SJCRH30 (cell line): Measurements from ENCODE around the gene WDFY2. TPM values are rescaled to one million over a fixed set of nuclear protein-coding genes. Genes with fewer than 3 reads are reported as not detected.
A peak's percentile ranks its signal among the peaks of the same experiment; 100 is the strongest.
"Not testable (repeated sequence)": the region's sequence is repeated elsewhere in the genome, so short reads cannot be mapped to it uniquely, and the experiment has no call there.

ENCODE experiments used
- DNase-seq, 2 experiments: peaks; one replicate each; pipeline ENCODE4 v3.0.0-alpha.2; 2015 to 2020
- H3K27ac ChIP-seq: fragments of 250-450 bp; sonication (Bioruptor Pico); 2 replicates; pipeline ENCODE4 v1.5.1; 2020; ENCODE audit warnings: mild to moderate bottlenecking, moderate library complexity
- H3K27me3 ChIP-seq: fragments of 250-450 bp; sonication (Bioruptor Pico); 2 replicates; pipeline ENCODE4 v1.5.1; 2020; ENCODE audit warnings: mild to moderate bottlenecking, moderate library complexity
- H3K36me3 ChIP-seq: fragments of 250-450 bp; sonication (Bioruptor Pico); 2 replicates; pipeline ENCODE4 v1.5.1; 2020; ENCODE audit warnings: mild to moderate bottlenecking, moderate library complexity
- H3K4me1 ChIP-seq: fragments of 250-450 bp; sonication (Bioruptor Pico); 2 replicates; pipeline ENCODE4 v1.5.1; 2020; ENCODE audit warnings: mild to moderate bottlenecking, moderate library complexity
- H3K4me3 ChIP-seq: fragments of 250-450 bp; sonication (Bioruptor Pico); 2 replicates; pipeline ENCODE4 v1.5.1; 2020; ENCODE audit warnings: mild to moderate bottlenecking, moderate library complexity
- H3K9me3 ChIP-seq: fragments of 250-450 bp; sonication (Bioruptor Pico); replicated peaks from 2 replicates; pipeline ENCODE4 v1.5.1; 2020; ENCODE audit warnings: mild to moderate bottlenecking, moderate library complexity
- total RNA-seq: library from RNA; depleted of rRNA; stranded (reverse); fragments of >200 nt; shearing (Covaris generic); gene quantifications from 2 replicates; pipeline ENCODE4 v1.2.3, GENCODE V29; 2014

The WDFY2 gene
- total RNA-seq, 1 experiment from 2014 or later = 13.2 TPM

DNA sequence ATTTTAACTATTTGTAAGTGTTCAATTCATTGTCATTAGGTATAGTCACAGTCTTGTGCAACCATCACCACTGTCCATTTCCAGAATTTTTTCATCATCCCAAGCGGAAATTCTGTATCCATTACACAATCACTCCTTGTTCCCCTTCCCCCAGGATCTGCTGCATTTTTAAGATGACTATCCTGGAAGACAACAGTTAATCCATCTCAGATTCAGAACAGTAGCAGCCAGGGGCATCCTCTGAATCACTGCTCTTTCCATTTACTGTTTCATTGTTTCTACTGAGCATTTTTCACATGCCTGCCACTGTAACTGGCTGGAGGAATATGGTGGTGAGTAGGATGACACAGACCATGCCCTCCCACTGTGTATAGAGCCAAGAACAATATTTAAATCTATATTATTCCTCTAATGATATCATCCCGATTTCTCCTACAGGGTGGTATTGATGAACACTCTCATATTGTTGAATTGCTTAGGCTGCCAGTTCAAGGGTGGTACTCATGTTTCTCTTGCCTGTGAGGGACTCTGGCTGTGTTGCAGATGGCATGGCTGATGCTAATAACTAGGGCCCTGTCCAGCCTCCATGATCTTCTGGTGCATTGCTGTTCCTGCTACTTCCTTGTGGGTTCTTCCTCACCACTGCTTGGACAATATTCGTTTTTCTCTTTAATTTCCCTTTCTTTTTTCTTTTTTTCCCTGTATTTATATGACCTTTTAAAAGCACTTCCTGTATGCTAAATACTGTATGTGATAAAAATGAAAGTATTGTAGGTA lies 59.0 kb downstream of the WDFY2 start:
- no peaks in the 10 kb centered on the region for H3K9me3 ChIP-seq

DNA sequence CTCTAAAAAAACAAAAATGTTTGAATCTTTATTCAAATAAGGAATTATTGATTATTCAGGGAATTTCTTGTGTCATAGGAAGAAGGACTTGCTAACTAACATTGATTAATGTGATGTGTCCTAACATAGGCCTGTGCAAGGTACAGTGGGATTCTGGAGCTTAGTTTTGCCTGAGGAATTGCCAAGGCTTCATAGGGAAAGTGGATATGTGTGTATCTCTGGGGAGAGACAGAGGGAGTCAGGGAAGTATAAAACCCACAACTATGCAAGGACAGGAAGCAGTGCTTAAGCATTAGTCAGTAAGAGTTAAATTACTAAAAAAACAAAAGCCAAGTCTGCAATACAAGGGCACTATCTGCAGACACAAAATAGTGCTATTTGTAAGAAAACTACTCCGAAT lies 59.6 kb downstream of the WDFY2 start:
- peak; percentile 55 to 87 for DNase-seq
- peak overlapping the region; percentile 56 for H3K27ac ChIP-seq
- H3K4me1 ChIP-seq = peaks cover 49% of the 10 kb centered on the region

More for the DNA sequence above, 59.0 kb downstream of the WDFY2 start:
- Histone ChIP-seq H3K36me3 (no peaks in the 10 kb centered on the region), H3K27me3 (no peaks in the 10 kb centered on the region), H3K27ac (peak overlapping the region; percentile 56), H3K4me1 (peaks cover 53% of the 10 kb centered on the region), H3K4me3 (no peak overlapping the region)
- peak; percentile 16 to 42 for DNase-seq

DNA sequence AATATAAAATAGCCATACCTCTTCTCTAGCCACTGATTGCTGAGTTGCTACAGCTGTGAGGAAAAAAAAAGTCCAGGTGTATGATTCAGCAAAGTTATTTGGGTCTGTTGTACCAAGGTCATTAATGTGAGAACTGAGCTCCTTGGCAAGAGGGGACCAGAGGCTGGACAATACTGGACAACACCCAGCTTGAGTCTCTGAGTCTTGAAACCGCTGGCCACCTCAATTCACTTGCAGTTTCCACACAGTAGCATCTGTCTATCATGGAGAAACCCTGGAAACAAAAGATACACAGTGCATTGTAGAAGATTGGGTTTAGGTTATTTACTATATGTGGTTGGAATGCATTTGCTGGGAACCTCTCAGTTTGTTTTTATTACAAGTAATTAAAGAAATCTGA lies 60.4 kb downstream of the WDFY2 start:
- H3K9me3 ChIP-seq = no peaks in the 10 kb centered on the region
- peak overlapping the region; percentile 56 for H3K27ac ChIP-seq
- no peaks in the 10 kb centered on the region for H3K36me3 ChIP-seq
- H3K27me3 ChIP-seq = no peaks in the 10 kb centered on the region
- peak; percentile 21 to 57 for DNase-seq
- no peak overlapping the region for H3K4me3 ChIP-seq
- H3K4me1 ChIP-seq = peaks cover 41% of the 10 kb centered on the region

More for the DNA sequence above, 59.6 kb downstream of the WDFY2 start:
- H3K4me3 ChIP-seq = no peak overlapping the region; the same call in 1 of the 2 replicates
- H3K27me3 ChIP-seq = no peaks in the 10 kb centered on the region
- H3K9me3 ChIP-seq = no peaks in the 10 kb centered on the region
- no peaks in the 10 kb centered on the region for H3K36me3 ChIP-seq

DNA sequence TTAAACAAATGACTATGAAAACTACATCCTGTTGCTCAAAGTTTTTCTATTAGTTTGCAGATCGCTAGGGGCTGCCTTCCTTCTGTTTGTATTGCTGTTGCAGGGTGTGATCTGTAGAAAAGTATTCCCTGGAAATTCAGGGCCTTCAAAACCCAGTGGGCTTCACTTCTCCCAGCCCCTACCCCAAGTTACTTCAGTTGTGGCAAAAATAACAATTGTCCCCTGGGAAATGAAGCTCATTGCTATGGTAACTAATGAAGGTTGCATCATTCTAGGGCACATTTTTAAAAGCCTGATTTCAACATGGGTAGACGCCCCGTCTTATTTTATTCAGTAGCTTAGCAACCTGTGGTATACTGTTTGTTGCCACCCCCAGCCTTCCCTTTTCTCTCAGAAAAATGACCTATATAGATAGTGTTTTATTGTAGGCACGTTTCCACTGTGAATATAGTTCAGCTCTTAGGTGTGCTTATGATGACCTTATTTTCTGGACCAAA lies 60.9 kb downstream of the WDFY2 start:
- Histone ChIP-seq H3K27ac (peak overlapping the region; percentile 56; the same call in 1 of the 2 replicates), H3K4me1 (peaks cover 36% of the 10 kb centered on the region), H3K36me3 (no peaks in the 10 kb centered on the region), H3K9me3 (no peaks in the 10 kb centered on the region), H3K27me3 (no peaks in the 10 kb centered on the region), H3K4me3 (no peak overlapping the region)
- no peak for DNase-seq

DNA sequence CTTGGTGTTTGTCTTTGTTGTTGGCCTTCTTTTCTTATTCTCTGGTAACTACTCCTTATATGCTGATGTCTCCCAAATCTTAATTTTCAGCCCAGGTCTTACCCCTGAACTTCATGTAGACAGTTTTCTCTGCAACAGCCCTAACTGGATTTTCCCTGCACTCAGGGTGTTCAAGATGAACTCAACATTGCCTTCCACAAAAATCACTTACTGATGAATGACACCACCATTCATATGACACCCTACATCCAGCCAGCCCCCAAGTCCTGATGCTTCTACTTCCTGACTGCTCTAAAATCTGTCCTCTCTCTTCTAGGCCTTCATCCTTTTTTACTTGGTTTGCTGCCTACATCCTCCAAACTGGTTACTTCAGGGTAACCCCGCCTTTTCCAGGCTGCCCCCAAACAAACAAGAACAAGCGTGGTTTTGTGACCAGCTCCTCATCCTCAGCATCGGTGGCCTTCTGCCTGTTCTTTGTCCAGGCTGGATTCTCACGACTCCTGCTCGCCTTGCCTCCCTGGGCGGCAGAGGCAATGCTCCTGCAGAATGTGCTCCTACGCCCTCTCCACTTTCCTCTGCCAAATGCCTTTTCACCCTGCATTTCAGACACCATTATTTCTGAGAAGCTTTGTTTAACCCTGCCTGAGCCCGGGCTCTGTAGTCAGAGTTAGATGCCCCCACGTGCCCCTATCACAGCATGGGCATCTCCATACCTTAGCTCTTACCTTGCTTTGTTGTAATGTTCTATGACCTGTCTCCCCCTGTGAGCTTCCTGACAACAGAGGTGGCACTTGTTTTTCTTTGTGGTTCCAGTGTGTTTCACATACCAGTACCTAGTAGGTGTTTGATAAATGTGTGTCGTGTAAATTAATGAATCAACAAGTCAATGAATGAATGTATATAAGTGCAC lies 61.8 kb downstream of the WDFY2 start:
- H3K27me3 ChIP-seq = no peaks in the 10 kb centered on the region
- no peak overlapping the region for H3K27ac ChIP-seq

DNA sequence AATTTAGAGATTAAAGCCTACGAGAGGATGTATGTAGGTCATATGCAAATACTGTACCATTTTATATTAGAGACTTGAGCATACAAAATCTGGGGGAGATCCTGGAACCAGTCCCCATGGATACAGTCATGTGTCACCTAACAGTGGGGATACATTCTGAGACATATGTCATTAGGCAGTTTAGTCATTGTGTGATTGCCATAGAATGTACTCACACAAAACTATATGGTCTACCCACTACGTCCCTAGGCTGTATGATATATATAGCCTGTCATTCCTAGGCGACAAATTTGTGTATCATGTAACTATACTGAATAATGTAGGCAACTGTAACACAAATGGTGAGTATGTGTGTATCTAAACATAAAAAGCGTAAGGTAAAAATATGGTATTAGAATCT lies 62.8 kb downstream of the WDFY2 start:
- Histone ChIP-seq H3K4me3 (no peak overlapping the region), H3K9me3 (no peaks in the 10 kb centered on the region), H3K36me3 (no peaks in the 10 kb centered on the region), H3K27me3 (no peaks in the 10 kb centered on the region), H3K4me1 (peaks cover 34% of the 10 kb centered on the region), H3K27ac (no peak overlapping the region)
- DNase-seq = no peak

More for the DNA sequence above, 61.8 kb downstream of the WDFY2 start:
- Histone ChIP-seq H3K4me3 (no peak overlapping the region), H3K4me1 (peaks cover 34% of the 10 kb centered on the region), H3K36me3 (no peaks in the 10 kb centered on the region), H3K9me3 (no peaks in the 10 kb centered on the region)
- no peak for DNase-seq

DNA sequence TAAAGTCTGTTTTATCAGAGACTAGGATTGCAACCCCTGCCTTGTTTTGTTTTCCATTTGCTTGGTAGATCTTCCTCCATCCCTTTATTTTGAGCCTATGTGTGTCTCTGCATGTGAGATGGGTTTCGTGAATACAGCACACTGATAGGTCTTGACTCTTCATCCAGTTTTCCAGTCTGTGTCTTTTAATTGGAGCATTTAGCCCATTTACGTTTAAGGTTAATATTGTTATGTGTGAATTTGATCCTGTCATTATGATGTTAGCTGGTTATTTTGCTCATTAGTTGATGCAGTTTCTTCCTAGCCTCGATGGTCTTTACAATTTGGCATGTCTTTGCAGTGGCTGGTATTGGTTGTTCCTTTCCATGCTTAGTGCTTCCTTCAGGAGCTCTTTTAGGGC lies 67.9 kb downstream of the WDFY2 start:
- not testable (repeated sequence) for H3K36me3 ChIP-seq, H3K27ac ChIP-seq, H3K9me3 ChIP-seq, DNase-seq, H3K4me3 ChIP-seq, H3K4me1 ChIP-seq, H3K27me3 ChIP-seq

DNA sequence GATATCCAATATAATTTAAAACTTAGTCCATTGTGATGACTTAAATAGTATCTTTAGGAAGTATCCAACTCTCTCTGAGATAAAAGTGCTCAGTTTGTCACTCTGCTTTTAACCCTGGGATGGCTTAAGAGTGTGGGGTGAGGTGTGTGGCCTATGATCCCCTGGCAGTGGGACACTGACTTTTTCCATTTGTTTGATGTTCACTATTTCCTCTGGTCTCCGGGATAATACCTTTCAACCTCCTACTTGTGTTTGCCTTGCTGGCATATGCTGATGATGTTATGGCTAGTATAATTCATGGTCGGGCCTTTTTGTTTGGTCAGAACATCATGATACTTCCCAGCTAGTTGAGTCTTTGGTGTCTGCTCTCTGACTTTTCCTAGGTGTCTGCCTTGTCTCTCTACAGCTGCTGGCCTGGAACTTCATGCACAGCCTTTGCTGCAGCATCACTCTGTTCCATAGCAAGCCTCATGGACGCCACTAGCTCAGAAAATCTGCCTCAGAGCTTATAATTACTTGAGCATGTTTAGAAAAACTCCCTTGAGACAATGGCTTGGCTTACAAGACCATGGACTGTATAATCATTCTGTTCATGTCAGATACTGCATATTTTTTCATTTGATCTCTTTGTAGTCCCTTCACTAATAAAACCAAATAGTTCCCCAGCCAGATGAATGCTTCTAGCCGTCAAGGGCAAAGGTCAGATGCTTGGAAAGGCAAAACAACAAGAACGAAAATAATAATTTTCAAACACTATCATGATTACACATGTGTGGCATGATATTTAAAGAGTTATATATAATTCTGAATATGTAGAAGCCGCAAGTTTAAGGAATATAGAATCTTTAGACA lies 75.2 kb downstream of the WDFY2 start:
- Histone ChIP-seq H3K4me3 (no peak overlapping the region), H3K36me3 (peaks cover 6% of the 10 kb centered on the region; the same call in 1 of the 2 replicates), H3K27ac (no peak overlapping the region), H3K4me1 (no peaks in the 10 kb centered on the region), H3K27me3 (no peaks in the 10 kb centered on the region), H3K9me3 (no peaks in the 10 kb centered on the region; the same call in 1 of the 2 replicates)
- no peak for DNase-seq

DNA sequence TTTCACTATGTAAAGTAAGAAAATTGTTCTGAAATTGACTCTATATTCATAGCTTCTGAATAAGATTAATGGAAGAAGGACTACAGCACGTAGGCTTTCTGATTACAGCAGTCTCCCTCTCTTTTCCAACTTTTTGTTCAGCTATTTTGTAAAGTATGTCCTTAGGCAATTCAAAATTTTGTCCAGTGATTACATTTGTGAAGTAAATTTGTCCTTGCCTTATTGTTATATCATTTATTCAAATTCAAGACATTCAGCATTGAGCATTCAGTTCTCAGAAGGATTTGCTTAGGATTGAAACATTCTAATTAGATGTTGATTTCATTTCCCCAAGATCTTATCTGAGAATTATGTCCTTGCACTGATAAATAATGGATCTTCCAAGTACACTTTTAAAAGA lies 76.6 kb downstream of the WDFY2 start:
- peaks cover 6% of the 10 kb centered on the region; the same call in 1 of the 2 replicates for H3K36me3 ChIP-seq
- H3K27ac ChIP-seq = no peak overlapping the region
- no peak overlapping the region for H3K4me3 ChIP-seq
- no peaks in the 10 kb centered on the region for H3K27me3 ChIP-seq
- no peaks in the 10 kb centered on the region; the same call in 1 of the 2 replicates for H3K9me3 ChIP-seq
- no peak for DNase-seq
- H3K4me1 ChIP-seq = no peaks in the 10 kb centered on the region

DNA sequence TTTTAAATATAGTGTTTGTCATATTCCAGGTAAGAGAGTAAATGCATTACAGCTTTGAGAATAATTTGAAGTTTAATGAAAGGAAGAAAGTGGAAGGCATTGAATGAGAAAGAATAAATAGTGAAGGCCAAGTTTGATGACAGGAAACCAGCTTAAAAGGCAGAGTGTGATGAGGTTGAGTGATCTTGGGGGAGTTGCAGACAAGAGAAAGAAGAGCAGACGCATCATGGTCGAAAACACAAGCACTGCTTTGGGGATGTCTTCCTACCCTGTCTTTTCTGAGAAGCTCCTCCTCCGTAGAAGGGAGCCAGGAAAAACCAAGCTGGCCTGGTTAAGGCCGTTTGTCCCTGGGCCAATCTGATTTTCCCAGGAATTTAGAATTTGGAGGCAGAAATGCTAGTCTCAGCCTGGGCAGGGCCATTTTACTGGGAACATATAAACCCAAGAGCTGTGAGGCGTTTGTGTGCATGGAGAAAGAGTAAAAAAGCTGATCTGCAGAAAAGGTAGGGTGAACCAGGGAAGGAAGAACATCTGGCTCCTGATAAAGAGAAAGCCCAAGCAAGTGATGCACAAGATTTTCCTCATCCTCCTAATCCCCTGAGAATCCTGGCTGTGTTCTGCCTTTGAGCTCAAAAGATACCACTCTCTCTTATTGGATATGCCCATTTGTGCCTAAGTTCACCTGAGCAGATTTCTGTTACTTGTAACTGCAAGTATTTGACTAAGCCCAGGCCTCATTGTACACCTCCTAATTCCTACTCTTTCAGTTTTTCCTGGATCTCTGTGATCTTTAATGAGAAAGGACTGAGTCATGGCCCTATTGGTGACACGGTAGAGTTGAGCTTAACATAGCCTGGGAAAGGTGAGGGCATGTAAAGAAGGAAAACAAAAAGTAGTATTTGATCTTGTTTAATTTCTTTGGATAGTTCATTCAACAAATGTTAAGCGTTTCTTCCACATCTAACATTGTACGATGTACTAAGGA lies 80.0 kb downstream of the WDFY2 start:
- H3K27me3 ChIP-seq = no peaks in the 10 kb centered on the region
- H3K4me3 ChIP-seq = no peak overlapping the region
- H3K27ac ChIP-seq = no peak overlapping the region
- H3K4me1 ChIP-seq = peaks cover 7% of the 10 kb centered on the region; the same call in 1 of the 2 replicates
- no peaks in the 10 kb centered on the region for H3K9me3 ChIP-seq
- no peak for DNase-seq
- H3K36me3 ChIP-seq = peaks cover 6% of the 10 kb centered on the region; the same call in 1 of the 2 replicates

DNA sequence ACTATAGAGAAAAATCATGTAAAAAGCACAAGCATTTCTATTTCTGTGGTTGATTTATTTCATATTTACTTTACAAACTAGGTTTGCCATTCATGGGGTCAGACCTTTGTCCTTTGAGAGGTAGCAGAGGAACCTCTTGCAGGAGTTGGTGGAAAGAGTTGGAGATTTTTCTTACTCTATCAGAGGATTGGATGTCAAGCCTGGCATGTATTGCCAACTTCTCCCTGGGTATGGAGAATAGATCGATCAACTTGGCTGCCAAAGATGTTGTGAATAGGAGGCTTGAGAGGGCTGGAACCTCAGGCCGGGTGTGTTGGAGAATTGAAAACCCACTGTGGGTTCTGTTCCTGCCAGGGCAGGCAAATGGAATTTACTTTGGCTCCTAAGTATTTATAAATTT lies 81.2 kb downstream of the WDFY2 start:
- DNase-seq = no peak
- Histone ChIP-seq H3K36me3 (peaks cover 6% of the 10 kb centered on the region; the same call in 1 of the 2 replicates), H3K9me3 (no peaks in the 10 kb centered on the region), H3K27ac (no peak overlapping the region), H3K4me1 (peaks cover 7% of the 10 kb centered on the region; the same call in 1 of the 2 replicates), H3K27me3 (no peaks in the 10 kb centered on the region), H3K4me3 (no peak overlapping the region)

DNA sequence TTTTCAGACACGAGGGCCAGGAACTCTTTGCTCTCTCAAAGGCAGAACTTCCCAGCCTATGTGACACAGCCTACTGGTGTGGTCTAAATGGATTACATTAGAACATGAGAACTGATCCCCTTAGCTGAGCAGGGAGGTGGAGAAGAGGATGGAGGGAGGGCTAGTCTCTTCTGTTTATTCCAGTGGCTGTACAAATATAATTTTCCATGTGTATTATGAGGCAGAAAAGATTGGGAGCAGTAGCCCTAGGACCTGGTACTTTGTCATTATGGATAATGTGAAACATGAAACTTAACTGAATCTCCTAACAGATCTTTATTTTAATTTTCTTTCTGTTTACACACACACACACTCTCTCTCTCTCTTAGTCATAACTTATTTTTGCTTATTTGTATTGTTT lies 82.1 kb downstream of the WDFY2 start:
- Histone ChIP-seq H3K27ac (no peak overlapping the region), H3K4me1 (peaks cover 7% of the 10 kb centered on the region; the same call in 1 of the 2 replicates), H3K27me3 (no peaks in the 10 kb centered on the region), H3K9me3 (no peaks in the 10 kb centered on the region), H3K36me3 (0 out of 2 replicates have a peak, but pooled peaks cover 3% of the 10 kb centered on the region), H3K4me3 (no peak overlapping the region)
- peak in 1 of 2 experiments; percentile 40 for DNase-seq

DNA sequence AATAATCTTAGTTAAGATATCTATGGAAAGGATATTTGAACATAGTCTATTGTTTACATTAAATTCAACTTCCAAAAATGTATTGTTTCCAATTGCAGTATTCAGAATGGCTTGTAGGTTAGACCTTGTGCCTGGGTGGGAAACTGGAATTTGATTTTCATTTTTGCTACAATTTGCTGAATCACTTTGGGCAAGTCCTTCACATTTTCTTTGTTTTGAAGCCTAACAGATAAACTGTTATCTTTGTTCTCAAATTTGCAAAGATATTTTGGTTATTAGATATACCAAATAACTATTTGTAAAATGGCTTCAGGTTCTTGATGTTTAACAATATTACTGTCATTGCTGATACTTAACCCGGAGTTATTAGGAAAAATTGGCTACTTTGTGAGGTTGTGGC lies 82.6 kb downstream of the WDFY2 start:
- H3K4me1 ChIP-seq = peaks cover 7% of the 10 kb centered on the region; the same call in 1 of the 2 replicates
- H3K9me3 ChIP-seq = no peaks in the 10 kb centered on the region
- H3K4me3 ChIP-seq = no peak overlapping the region
- H3K36me3 ChIP-seq = no peaks in the 10 kb centered on the region
- no peak for DNase-seq
- no peaks in the 10 kb centered on the region for H3K27me3 ChIP-seq
- H3K27ac ChIP-seq = no peak overlapping the region
